GM23338 (cell line): Measurements from ENCODE around the gene HNF1B. TPM values are rescaled to one million over a fixed set of nuclear protein-coding genes. Genes with fewer than 3 reads are reported as not detected.

Experiments
- ATAC-seq: fragments of 200-7000 bp; cut with Tn5 transposase; 3 replicates; pipeline ENCODE4 v1.9.1; 2020
- DNase-seq: peaks from one replicate; pipeline ENCODE4 v3.0.0-alpha.2; 2015; ENCODE audit warnings: low spot score
- H2AFZ ChIP-seq: fragments of 200-600 bp; sonication (generic); 2 replicates; pipeline ENCODE4 v1.8.0; 2016; ENCODE audit warnings: antibody characterized with exemption, mild to moderate bottlenecking, moderate library complexity
- H3F3A ChIP-seq: fragments of 200-600 bp; sonication (generic); replicated peaks from 2 replicates; pipeline ENCODE4 v1.8.0; 2017; ENCODE audit warnings: antibody characterized with exemption, mixed run types, low read depth
- H3K27ac ChIP-seq: fragments of 200-600 bp; sonication (generic); 2 replicates; pipeline ENCODE4 v1.6.1; 2016; ENCODE audit warnings: low read depth
- H3K27me3 ChIP-seq: fragments of 200-600 bp; sonication (generic); 2 replicates; pipeline ENCODE4 v1.8.0; 2016; ENCODE audit warnings: mild to moderate bottlenecking, mixed run types, moderate library complexity; ENCODE audit not compliant: insufficient read depth
- H3K36me3 ChIP-seq: fragments of 200-600 bp; sonication (generic); 2 replicates; pipeline ENCODE4 v1.8.0; 2016; ENCODE audit warnings: mild to moderate bottlenecking; ENCODE audit not compliant: insufficient read depth
- H3K4me1 ChIP-seq: fragments of 200-600 bp; sonication (generic); 2 replicates; pipeline ENCODE4 v1.8.0; 2016; ENCODE audit warnings: mild to moderate bottlenecking, moderate library complexity; ENCODE audit not compliant: insufficient read depth
- H3K4me2 ChIP-seq: fragments of 200-600 bp; sonication (generic); 2 replicates; pipeline ENCODE4 v1.7.1; 2017; ENCODE audit warnings: mixed run types
- H3K4me3 ChIP-seq: fragments of 200-600 bp; sonication (generic); 2 replicates; pipeline ENCODE4 v1.6.1; 2016; ENCODE audit warnings: mixed run types
- H3K79me2 ChIP-seq: fragments of 200-600 bp; sonication (generic); replicated peaks from 2 replicates; pipeline ENCODE4 v1.8.0; 2017; ENCODE audit warnings: mild to moderate bottlenecking; ENCODE audit not compliant: insufficient read depth
- H3K9me2 ChIP-seq: fragments of 200-600 bp; sonication (generic); 2 replicates; pipeline ENCODE4 v1.8.0; 2017; ENCODE audit not compliant: insufficient read depth
- H4K20me1 ChIP-seq: fragments of 200-600 bp; sonication (generic); replicated peaks from 2 replicates; pipeline ENCODE4 v1.8.0; 2017; ENCODE audit warnings: mild to moderate bottlenecking; ENCODE audit not compliant: insufficient read depth
- H3K27ac Mint-ChIP-seq: 2 replicates; pipeline ENCODE4 v1.8.0; 2020; ENCODE audit warnings: inconsistent platforms, mild to moderate bottlenecking, moderate library complexity, mixed read lengths
- H3K27me3 Mint-ChIP-seq: 3 replicates; pipeline ENCODE4 v1.8.0; 2022; ENCODE audit warnings: low read depth, mild to moderate bottlenecking, moderate library complexity, mixed read lengths, inconsistent platforms; ENCODE audit not compliant: insufficient read depth, poor library complexity
- H3K36me3 Mint-ChIP-seq: 3 replicates; pipeline ENCODE4 v1.8.0; 2021; ENCODE audit warnings: low read depth, mild to moderate bottlenecking, inconsistent platforms, moderate library complexity, mixed read lengths
- H3K4me1 Mint-ChIP-seq: 3 replicates; pipeline ENCODE4 v1.8.0; 2020; ENCODE audit warnings: mild to moderate bottlenecking, inconsistent platforms, mixed read lengths
- H3K4me3 Mint-ChIP-seq: 3 replicates; pipeline ENCODE4 v1.8.0; 2021; ENCODE audit warnings: moderate library complexity, mild to moderate bottlenecking, inconsistent platforms, mixed read lengths
- H3K9me3 Mint-ChIP-seq: 3 replicates; pipeline ENCODE4 v1.8.0; 2020; ENCODE audit warnings: moderate library complexity, mild to moderate bottlenecking, inconsistent platforms, mixed read lengths
- CREB1 ChIP-seq: fragments of 250-450 bp; sonication (Bioruptor Pico); IDR thresholded peaks from 2 replicates; pipeline ENCODE4 v1.5.0; 2020; ENCODE audit warnings: low read depth, mild to moderate bottlenecking, moderate library complexity
- CTCF ChIP-seq, 2 experiments: fragments of 200-600 bp in 1 of 2; sonication (generic) in 1 of 2; conservative IDR thresholded peaks; 2 replicates each; pipeline versions ENCODE4 v1.5.1 to v1.6.1; 2016 to 2017; ENCODE audit warnings: antibody characterized with exemption in 2 of 2, low read depth in 2 of 2, mild to moderate bottlenecking in 2 of 2, moderate library complexity in 1 of 2
- ETS1 ChIP-seq: IDR thresholded peaks from 2 replicates; pipeline ENCODE4 v1.6.1; 2016; ENCODE audit warnings: antibody characterized with exemption
- EZH2phosphoT487 ChIP-seq: fragments of 200-600 bp; sonication (generic); IDR thresholded peaks from one replicate; pipeline ENCODE4 v1.8.1; 2018; ENCODE audit warnings: antibody characterized with exemption; ENCODE audit not compliant: unreplicated experiment
- JUNB ChIP-seq: IDR thresholded peaks from one replicate; pipeline ENCODE4 v1.6.1; 2016; ENCODE audit warnings: antibody characterized with exemption; ENCODE audit not compliant: unreplicated experiment
- NANOG ChIP-seq: IDR thresholded peaks from 2 replicates; pipeline ENCODE4 v1.6.1; 2016; ENCODE audit warnings: antibody characterized with exemption, borderline replicate concordance
- POLR2AphosphoS5 ChIP-seq: IDR thresholded peaks from 2 replicates; pipeline ENCODE4 v1.6.1; 2016; ENCODE audit warnings: antibody characterized with exemption, low read depth
- REST ChIP-seq: IDR thresholded peaks from one replicate; pipeline ENCODE4 v1.6.1; 2018; ENCODE audit warnings: antibody characterized with exemption; ENCODE audit not compliant: unreplicated experiment
- STAT1 ChIP-seq: IDR thresholded peaks from one replicate; pipeline ENCODE4 v1.6.1; 2016; ENCODE audit warnings: antibody characterized with exemption; ENCODE audit not compliant: unreplicated experiment
- ZNF114 ChIP-seq: fragments of 250-450 bp; sonication (Bioruptor Pico); IDR thresholded peaks from 2 replicates; pipeline ENCODE4 v1.5.0; 2020; ENCODE audit warnings: mild to moderate bottlenecking, moderate library complexity
- ZNF331 ChIP-seq: fragments of 250-450 bp; sonication (Bioruptor Pico); IDR thresholded peaks from 2 replicates; pipeline ENCODE4 v1.5.0; 2020; ENCODE audit warnings: low read depth, mild to moderate bottlenecking, moderate library complexity
- polyA plus RNA-seq: library from polyadenylated mRNA; unstranded; fragments of >200 nt; fragmentation: Nextera tagmentation; extraction: Ambion mirVana; gene quantifications from 2 replicates; pipeline ENCODE4 v1.2.1, GENCODE V29; 2016
- total RNA-seq: library from RNA; depleted of rRNA; stranded (reverse); fragments of >200 nt; shearing (Covaris generic); gene quantifications from 2 replicates; pipeline ENCODE4 v1.2.3, GENCODE V29; 2014

The HNF1B gene
- total and polyA plus RNA-seq, 2 experiments from 2014 or later: 0.07 to 0.19 TPM

- TF ChIP-seq ZNF114 (no peak), REST (no peak), CREB1 (CRISPR knock-in tag) (no peak), NANOG (no peak), STAT1 (no peak), ETS1 (no peak)
Measured at GRCh38 chr17:37702598-37702997, 42.3 kb downstream of the HNF1B start (continued).

- H3K4me3 ChIP-seq: no peak overlapping the region
- no peaks in the 10 kb centered on the region for H3K36me3 Mint-ChIP-seq
- H3K4me2 ChIP-seq: no peak overlapping the region
- no peaks in the 10 kb centered on the region for H3K79me2 ChIP-seq
- H3K27me3 Mint-ChIP-seq: peaks cover 6% of the 10 kb centered on the region
- H3K4me1 Mint-ChIP-seq: no peaks in the 10 kb centered on the region
- H3K4me1 ChIP-seq: no peaks in the 10 kb centered on the region
- no peaks in the 10 kb centered on the region for H3K27me3 ChIP-seq
- H3K9me2 ChIP-seq: no peaks in the 10 kb centered on the region
- DNase-seq (peak; percentile 62), ATAC-seq (peak; percentile 85)
- TF ChIP-seq CTCF (conservative IDR thresholded peaks at IDR 0.05; ENCODE audit: low read depth in 2 of 2) (peak; percentile 82 to 85), EZH2phosphoT487 (no peak)
- no peaks in the 10 kb centered on the region for H3F3A ChIP-seq
- peak overlapping the region; percentile 78 for H2AFZ ChIP-seq
- H3K9me3 Mint-ChIP-seq: peaks cover under 1% of the 10 kb centered on the region; the same call in 1 of the 3 replicates
- H4K20me1 ChIP-seq: no peaks in the 10 kb centered on the region
- no peaks in the 10 kb centered on the region for H3K36me3 ChIP-seq
- no peak overlapping the region for H3K27ac ChIP-seq
- H3K4me3 Mint-ChIP-seq: no peak overlapping the region
- H3K27ac Mint-ChIP-seq: no peak overlapping the region
Measured at GRCh38 chr17:37701496-37701898, 43.4 kb downstream of the HNF1B start.

GRCh38 chr17:37700881-37701280 lies 44.0 kb downstream of the HNF1B start:
- no peak overlapping the region for H2AFZ ChIP-seq
- H3K36me3 ChIP-seq: no peaks in the 10 kb centered on the region
- no peak overlapping the region for H3K27ac Mint-ChIP-seq
- no peak for TF ChIP-seq POLR2AphosphoS5
- no peak for TF ChIP-seq JUNB
- no peak for TF ChIP-seq STAT1
- no peak for TF ChIP-seq ZNF331

More at GRCh38 chr17:37700881-37701280, 44.0 kb downstream of the HNF1B start:
- Mint-ChIP-seq H3K4me3 (no peak overlapping the region), H3K4me1 (no peaks in the 10 kb centered on the region), H3K9me3 (peaks cover 5% of the 10 kb centered on the region), H3K27me3 (peaks cover 6% of the 10 kb centered on the region), H3K36me3 (no peaks in the 10 kb centered on the region)
- Histone ChIP-seq H4K20me1 (no peaks in the 10 kb centered on the region), H3K27ac (no peak overlapping the region), H3F3A (no peaks in the 10 kb centered on the region), H3K4me2 (no peak overlapping the region), H3K4me3 (no peak overlapping the region), H3K4me1 (no peaks in the 10 kb centered on the region), H3K9me2 (no peaks in the 10 kb centered on the region), H3K27me3 (no peaks in the 10 kb centered on the region), H3K79me2 (no peaks in the 10 kb centered on the region)
- no peak for DNase-seq
- ATAC-seq: no peak
